Tibial artery (tissue), 4 donors: ENCODE results near the gene NEAT1.
"Not testable (repeated sequence)": the region's sequence is repeated elsewhere in the genome, so short reads cannot be mapped to it uniquely, and the experiment has no call there.

Experiments
- DNase-seq, 2 donors: peaks; one replicate each; pipeline ENCODE4 v3.0.0-alpha.2; 2019
- H3K27ac ChIP-seq, 2 donors: fragments of 200-600 bp; sonication (generic) in 1 of 2; 1 replicate in 1 of 2; 2 replicates in 1 of 2; pipeline ENCODE4 v1.5.1; 2018 to 2019; ENCODE audit warnings: mild to moderate bottlenecking in 1 of 2
- H3K27me3 ChIP-seq, 2 donors: fragments of 200-600 bp; sonication (generic) in 1 of 2; one replicate each; pipeline versions ENCODE4 v1.5.1 to v1.6.0; 2016 to 2019
- H3K36me3 ChIP-seq, 3 donors: fragments of 200-600 bp; sonication (generic) in 2 of 3; one replicate each; pipeline ENCODE4 v1.5.1; 2016 to 2019; ENCODE audit warnings: mild to moderate bottlenecking in 2 of 3
- H3K4me1 ChIP-seq, 4 donors: fragments of 200-600 bp; sonication (generic) in 2 of 4; 1 replicate in 3 of 4; 2 replicates in 1 of 4; pipeline ENCODE4 v1.5.1; 2016 to 2019
- H3K4me3 ChIP-seq, 2 donors: fragments of 200-600 bp; sonication (generic) in 1 of 2; 1 replicate in 1 of 2; 2 replicates in 1 of 2; pipeline ENCODE4 v1.5.1; 2018 to 2019; ENCODE audit warnings: mild to moderate bottlenecking in 2 of 2
- H3K9me3 ChIP-seq, 3 donors: fragments of 200-600 bp; sonication (generic) in 1 of 3; one replicate each; pipeline ENCODE4 v1.5.1; 2016 to 2019
- intact Hi-C: fragments of 100-400 bp; cut with DNase I; formaldehyde crosslinking; loops from one replicate; pipeline ENCODE4 v1.15.0; 2023; ENCODE audit warnings: low total_unique reads
- TF ChIP-seq, protein P1 (sequence below), 2 experiments: fragments of 200-600 bp in 1 of 2; fragments of 450-650 bp in 1 of 2; IDR thresholded peaks; one replicate each; pipeline ENCODE4 v1.5.1; 2017 to 2019; ENCODE audit warnings: antibody characterized with exemption in 2 of 2, mild to moderate bottlenecking in 1 of 2, moderate library complexity in 1 of 2

NEAT1 gene

DNA sequence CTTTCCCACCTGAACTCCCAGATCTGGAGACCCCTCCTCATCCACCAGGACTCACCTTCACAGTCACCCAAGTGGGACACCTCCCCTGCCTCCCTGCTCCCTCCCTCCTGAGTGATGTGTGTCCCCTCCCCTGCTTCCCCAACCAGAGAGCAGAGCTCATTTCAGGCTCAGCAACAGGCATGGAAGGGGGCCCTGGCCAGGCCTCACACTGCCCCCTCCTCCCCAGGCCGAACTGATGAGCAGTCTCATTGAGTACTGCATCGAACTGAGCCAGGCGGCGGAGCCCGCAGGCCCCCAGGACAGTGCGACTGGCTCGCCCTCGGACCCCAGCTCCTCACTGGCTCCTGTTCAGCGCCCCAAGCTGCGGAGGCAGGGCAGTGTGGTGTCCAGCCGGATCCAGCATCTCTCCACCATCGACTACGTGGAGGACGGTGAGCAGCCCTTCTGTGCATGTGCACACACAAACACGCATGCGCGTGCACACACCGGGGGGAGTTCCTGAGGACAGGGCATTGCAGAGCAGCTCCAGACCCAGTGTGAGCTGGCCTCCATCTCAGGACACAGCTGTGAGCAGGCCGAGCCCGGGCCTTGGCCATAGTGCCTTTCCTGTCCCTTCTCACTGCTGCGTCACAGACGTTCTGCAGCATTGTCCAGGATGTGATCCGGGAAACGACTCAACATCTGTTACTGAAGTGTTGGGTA lies 17.8 kb upstream of the NEAT1 start:
- Histone ChIP-seq H3K36me3 (peaks cover 49 to 97% (median 75%) of the 10 kb centered on the region in 3 donors), H3K4me3 (no peak overlapping the region), H3K27me3 (no peaks in the 10 kb centered on the region), H3K9me3 (no peaks in the 10 kb centered on the region), H3K27ac (no peak overlapping the region), H3K4me1 (no peaks in the 10 kb centered on the region)
- no peak for DNase-seq
- TF ChIP-seq, protein P1, sequence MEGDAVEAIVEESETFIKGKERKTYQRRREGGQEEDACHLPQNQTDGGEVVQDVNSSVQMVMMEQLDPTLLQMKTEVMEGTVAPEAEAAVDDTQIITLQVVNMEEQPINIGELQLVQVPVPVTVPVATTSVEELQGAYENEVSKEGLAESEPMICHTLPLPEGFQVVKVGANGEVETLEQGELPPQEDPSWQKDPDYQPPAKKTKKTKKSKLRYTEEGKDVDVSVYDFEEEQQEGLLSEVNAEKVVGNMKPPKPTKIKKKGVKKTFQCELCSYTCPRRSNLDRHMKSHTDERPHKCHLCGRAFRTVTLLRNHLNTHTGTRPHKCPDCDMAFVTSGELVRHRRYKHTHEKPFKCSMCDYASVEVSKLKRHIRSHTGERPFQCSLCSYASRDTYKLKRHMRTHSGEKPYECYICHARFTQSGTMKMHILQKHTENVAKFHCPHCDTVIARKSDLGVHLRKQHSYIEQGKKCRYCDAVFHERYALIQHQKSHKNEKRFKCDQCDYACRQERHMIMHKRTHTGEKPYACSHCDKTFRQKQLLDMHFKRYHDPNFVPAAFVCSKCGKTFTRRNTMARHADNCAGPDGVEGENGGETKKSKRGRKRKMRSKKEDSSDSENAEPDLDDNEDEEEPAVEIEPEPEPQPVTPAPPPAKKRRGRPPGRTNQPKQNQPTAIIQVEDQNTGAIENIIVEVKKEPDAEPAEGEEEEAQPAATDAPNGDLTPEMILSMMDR (IDR thresholded peaks at IDR 0.05): no peak
- intact Hi-C loops: no loop called here

DNA sequence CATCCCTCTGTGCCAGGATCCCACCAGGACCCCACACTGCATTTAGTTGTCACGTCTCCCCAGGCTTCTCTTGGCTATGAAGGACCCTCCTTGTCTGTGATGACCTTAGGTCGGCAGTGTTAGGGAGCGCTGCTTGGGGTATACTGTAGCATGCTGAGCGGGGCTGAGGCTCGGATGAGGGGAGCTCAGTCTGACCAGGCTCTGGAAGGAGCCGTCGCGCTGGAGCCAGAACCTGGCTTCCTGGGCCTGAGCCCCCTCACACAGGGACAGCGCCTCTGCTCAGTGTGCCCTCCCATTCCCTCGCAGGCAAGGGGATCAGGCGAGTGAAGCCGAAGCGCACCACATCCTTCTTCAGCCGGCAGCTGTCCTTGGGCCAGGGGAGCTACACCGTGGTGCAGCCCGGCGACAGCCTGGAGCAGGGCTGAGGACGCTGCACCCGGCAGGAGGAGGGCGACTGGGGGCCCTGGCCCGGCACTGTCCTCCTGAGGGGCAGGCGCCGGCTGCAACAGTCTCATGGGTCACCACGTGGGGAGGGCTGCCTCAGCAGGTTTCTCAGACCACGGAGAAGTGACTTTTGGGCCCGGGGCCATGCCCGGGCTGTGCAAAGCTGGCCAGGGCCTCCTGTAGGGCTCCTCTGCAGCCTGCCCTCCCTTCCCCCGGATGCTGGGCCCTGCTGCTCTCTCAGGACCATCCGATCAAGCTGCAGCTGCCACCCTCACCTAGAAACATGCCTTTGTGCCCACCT lies 11.5 kb upstream of the NEAT1 start:
- H3K4me1 ChIP-seq: peaks cover 0 to 4% (median 4%) of the 10 kb centered on the region in 4 donors
- peak in 1 of 2 donors; percentile 54 for DNase-seq
- H3K27me3 ChIP-seq: no peaks in the 10 kb centered on the region
- TF ChIP-seq, protein P1 (IDR thresholded peaks at IDR 0.05): no peak
- H3K9me3 ChIP-seq: no peaks in the 10 kb centered on the region
- intact Hi-C loops: no loop called here
- no peak overlapping the region for H3K27ac ChIP-seq
- peaks cover 45 to 69% (median 63%) of the 10 kb centered on the region in 3 donors for H3K36me3 ChIP-seq
- H3K4me3 ChIP-seq: no peak overlapping the region

DNA sequence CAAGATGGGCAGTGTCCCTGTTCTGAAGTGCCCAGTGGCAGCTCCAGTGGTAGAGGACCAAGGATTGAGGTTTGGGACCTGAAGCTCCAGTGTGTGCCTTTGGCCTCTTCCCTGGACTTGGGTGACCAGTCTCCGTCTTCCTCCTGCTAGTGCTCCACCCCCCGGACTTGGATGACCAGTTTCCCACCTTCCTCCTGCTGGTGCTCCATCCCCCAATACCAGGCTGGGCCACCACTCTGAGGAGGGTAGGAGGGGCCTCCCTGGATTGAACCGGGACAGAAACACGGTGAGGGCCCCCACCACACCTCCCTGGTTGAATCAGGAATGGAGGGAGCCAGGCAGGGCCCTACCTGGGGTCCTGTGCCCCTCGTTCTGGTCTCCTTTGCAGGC lies 10.9 kb upstream of the NEAT1 start:
- Histone ChIP-seq H3K9me3 (no peaks in the 10 kb centered on the region), H3K27ac (no peak overlapping the region), H3K4me3 (no peak overlapping the region), H3K27me3 (no peaks in the 10 kb centered on the region), H3K36me3 (peaks cover 40 to 64% (median 57%) of the 10 kb centered on the region in 3 donors), H3K4me1 (peaks cover 0 to 10% (median 10%) of the 10 kb centered on the region in 4 donors)
- intact Hi-C loops: no loop called here
- peak in 1 of 2 donors; percentile 32 for DNase-seq
- TF ChIP-seq, protein P1 (IDR thresholded peaks at IDR 0.05): no peak

DNA sequence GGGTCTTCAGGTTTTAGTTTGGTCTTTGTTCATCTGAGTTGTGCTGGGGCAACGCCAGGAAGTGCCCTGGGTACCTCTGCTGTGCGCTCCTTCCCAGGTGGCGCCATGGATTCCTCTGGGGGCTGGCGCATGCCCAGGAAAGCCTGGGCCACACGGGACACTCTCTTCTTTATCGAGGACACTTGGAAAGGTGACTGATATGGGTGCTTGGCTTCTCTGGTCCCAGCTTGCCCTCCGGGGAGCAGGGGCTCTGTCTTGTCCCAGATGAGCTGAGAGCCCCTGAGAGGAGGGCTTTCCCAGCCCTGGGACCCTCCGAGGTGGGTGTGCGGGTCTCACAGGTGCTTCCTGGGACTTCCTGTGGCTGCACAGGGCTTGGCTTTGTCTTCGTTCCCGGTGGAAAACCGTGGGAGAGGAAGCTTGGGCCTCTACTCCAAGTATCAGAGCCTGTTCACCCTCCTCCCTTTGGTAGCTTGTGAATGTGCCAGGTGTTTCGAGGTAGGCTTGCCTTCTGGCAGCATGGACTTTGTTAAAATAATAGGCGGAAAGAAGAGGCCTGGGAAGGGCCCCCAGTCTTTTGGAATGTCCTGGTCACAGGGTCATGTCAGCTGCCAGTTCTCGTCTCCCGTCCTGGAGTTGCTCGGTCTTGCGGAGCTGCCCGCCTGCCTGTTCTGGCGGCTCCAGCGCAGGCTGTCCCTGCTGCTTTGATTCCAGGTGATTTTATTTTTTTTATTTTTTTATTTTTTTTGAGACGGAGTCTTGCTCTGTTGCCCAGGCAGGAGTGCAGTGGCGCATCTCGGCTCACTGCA lies 10.1 kb upstream of the NEAT1 start:
- Histone ChIP-seq H3K36me3 (peaks cover 32 to 56% (median 49%) of the 10 kb centered on the region in 3 donors), H3K27ac (no peak overlapping the region), H3K4me1 (peaks cover 0 to 18% (median 18%) of the 10 kb centered on the region in 4 donors), H3K4me3 (no peak overlapping the region), H3K9me3 (no peaks in the 10 kb centered on the region), H3K27me3 (no peaks in the 10 kb centered on the region)
- DNase-seq: peak; percentile 18 to 55
- intact Hi-C loops: no loop called here
- TF ChIP-seq, protein P1 (IDR thresholded peaks at IDR 0.05): no peak

DNA sequence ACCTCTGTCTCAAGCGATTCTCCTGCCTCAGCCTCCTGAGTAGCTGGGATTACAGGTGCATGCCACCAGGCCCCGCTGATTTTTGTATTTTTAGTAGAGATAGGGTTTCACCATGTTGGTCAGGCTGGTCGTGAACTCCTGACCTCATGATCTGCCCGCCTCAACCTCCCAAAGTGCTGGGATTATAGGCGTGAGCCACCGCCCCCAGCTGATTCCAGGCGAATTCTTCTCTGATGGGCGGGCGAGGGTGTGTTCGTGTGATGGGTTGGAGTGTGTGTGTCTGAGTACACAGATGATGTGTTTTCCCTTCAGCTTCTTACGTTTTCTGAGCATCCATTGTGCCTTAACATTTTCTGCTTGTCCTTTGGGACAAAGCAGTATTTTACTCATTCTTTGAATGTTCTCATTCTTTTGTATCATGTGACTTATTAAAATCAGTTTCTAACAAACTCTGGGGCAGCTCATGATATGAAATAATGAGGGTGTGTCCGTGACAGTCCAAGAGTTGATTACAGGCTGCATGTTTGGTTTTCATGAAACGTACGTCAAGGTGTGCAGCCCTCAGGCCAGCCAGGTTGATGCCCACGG lies 9.4 kb upstream of the NEAT1 start:
- intact Hi-C loops, H3K9me3 ChIP-seq, H3K27me3 ChIP-seq, H3K4me3 ChIP-seq, H3K27ac ChIP-seq: not testable (repeated sequence)
- peaks cover 26 to 49% (median 43%) of the 10 kb centered on the region in 3 donors for H3K36me3 ChIP-seq
- H3K4me1 ChIP-seq: peaks cover 0 to 25% (median 25%) of the 10 kb centered on the region in 4 donors
- DNase-seq: peak; percentile 12 to 28
